ENCODE results near the gene MCF2L2. TPM values are rescaled to one million over a fixed set of nuclear protein-coding genes. Genes with fewer than 3 reads are reported as not detected.
A peak's percentile ranks its signal among the peaks of the same experiment; 100 is the strongest.

The MCF2L2 gene
- total and polyA plus RNA-seq, 2 donors from 2014 or later: 0.32 to 1.7 TPM

DNA sequence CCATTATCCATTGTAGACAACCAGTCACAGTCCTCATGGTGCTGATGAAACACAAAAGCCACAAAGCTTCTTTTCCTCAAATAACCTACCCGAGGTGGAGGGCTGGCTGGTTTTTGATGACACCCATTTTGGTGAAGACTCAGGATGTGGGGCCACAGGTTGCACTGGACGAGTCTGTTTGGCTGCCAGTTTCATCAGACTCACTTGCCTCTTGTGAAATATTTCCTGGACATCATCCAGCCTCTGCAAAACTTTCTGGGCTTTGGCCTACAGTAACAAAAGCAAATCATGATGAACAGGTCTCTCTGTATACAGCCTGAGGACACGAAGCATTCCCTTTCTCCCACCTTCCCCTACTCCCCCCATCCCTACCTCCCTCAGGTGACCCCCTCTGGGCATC, 133.2 kb downstream of the MCF2L2 start:
- TF ChIP-seq, protein P1, sequence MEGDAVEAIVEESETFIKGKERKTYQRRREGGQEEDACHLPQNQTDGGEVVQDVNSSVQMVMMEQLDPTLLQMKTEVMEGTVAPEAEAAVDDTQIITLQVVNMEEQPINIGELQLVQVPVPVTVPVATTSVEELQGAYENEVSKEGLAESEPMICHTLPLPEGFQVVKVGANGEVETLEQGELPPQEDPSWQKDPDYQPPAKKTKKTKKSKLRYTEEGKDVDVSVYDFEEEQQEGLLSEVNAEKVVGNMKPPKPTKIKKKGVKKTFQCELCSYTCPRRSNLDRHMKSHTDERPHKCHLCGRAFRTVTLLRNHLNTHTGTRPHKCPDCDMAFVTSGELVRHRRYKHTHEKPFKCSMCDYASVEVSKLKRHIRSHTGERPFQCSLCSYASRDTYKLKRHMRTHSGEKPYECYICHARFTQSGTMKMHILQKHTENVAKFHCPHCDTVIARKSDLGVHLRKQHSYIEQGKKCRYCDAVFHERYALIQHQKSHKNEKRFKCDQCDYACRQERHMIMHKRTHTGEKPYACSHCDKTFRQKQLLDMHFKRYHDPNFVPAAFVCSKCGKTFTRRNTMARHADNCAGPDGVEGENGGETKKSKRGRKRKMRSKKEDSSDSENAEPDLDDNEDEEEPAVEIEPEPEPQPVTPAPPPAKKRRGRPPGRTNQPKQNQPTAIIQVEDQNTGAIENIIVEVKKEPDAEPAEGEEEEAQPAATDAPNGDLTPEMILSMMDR (IDR thresholded peaks at IDR 0.05; ENCODE audit: borderline replicate concordance, extremely low read depth, insufficient read depth): no peak
- H3K4me1 ChIP-seq (ENCODE audit: control insufficient read depth in 2 of 3, insufficient read depth in 2 of 3, low read depth in 1 of 3, low read length in 3 of 3): no peaks in the 10 kb centered on the region
- no peaks in the 10 kb centered on the region for H3K27me3 ChIP-seq (ENCODE audit: control insufficient read depth, insufficient read depth, low read length)
- no peak overlapping the region for H3K27ac ChIP-seq (ENCODE audit: low read depth in 2 of 2, low read length in 2 of 2)
- DNase-seq: no peak
- H3K4me3 ChIP-seq (ENCODE audit: low read length in 3 of 3): no peak overlapping the region
- H3K9me3 ChIP-seq (ENCODE audit: control insufficient read depth in 2 of 3, insufficient read depth in 1 of 3, low read length in 3 of 3): no peaks in the 10 kb centered on the region
- no peak for FAIRE-seq
- no peak overlapping the region for H3K9ac ChIP-seq (ENCODE audit: low read length in 3 of 3)
- H3K36me3 ChIP-seq (ENCODE audit: control insufficient read depth in 2 of 3, insufficient read depth in 3 of 3, low read length in 3 of 3): no peaks in the 10 kb centered on the region
- intact Hi-C loops (cut with DNase I): no loop called here

DNA sequence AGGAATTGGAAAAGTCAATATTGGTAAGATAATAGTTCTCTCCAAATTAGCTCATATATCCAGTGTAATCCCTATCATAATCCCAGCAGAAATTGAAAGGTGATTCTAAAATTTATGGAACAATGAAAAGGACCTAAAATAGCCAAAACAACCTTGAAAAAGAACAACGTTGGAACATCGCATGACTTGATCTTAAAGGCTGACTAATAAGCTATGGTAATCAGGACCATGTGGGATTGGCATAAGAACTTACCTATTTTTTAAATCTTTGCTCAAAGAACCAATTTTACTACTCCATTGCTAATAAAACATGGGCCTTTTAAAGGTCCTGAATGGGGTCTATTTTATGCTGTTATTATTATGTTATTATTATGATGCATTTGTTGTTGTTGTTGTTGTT, 134.5 kb downstream of the MCF2L2 start:
- Histone ChIP-seq H3K4me3 (ENCODE audit: low read length in 3 of 3) (no peak overlapping the region), H3K36me3 (ENCODE audit: control insufficient read depth in 2 of 3, insufficient read depth in 3 of 3, low read length in 3 of 3) (no peaks in the 10 kb centered on the region), H3K9me3 (ENCODE audit: control insufficient read depth in 2 of 3, insufficient read depth in 1 of 3, low read length in 3 of 3) (no peaks in the 10 kb centered on the region), H3K27ac (ENCODE audit: low read depth in 2 of 2, low read length in 2 of 2) (no peak overlapping the region), H3K4me1 (ENCODE audit: control insufficient read depth in 2 of 3, insufficient read depth in 2 of 3, low read depth in 1 of 3, low read length in 3 of 3) (no peaks in the 10 kb centered on the region), H3K27me3 (ENCODE audit: control insufficient read depth, insufficient read depth, low read length) (no peaks in the 10 kb centered on the region), H3K9ac (ENCODE audit: low read length in 3 of 3) (no peak overlapping the region)
- intact Hi-C loops (cut with DNase I): no loop called here
- TF ChIP-seq, protein P1 (IDR thresholded peaks at IDR 0.05; ENCODE audit: borderline replicate concordance, extremely low read depth, insufficient read depth): no peak
- no peak for DNase-seq
- no peak for FAIRE-seq

DNA sequence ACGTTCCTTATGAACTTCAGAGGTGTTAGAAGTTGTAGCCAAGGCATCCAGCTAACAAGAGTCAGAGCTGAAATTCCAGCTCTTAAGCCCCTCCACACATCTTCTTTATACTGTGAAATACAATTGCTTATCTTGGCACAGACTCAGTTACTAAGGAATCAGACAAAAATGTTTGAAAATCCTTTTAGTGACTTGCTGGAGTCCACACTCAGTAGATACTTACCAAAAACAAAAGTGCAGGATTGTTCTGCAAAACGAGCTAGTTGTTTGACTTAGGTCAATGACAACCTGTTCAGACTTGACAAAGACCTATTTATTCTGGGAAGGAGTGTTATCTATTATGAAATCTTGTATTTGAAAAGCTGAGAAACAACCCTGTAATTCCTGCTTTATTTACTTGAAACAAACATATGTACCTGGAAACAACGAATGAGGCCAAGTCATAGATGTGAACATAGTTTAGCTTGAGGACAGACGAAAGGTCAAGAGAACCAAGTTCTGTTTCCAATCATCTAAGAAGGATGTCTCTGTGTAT, 136.9 kb downstream of the MCF2L2 start:
- H3K9ac ChIP-seq (ENCODE audit: low read length in 3 of 3): no peak overlapping the region
- TF ChIP-seq, protein P1 (IDR thresholded peaks at IDR 0.05; ENCODE audit: borderline replicate concordance, extremely low read depth, insufficient read depth): no peak
- no peaks in the 10 kb centered on the region for H3K9me3 ChIP-seq (ENCODE audit: control insufficient read depth in 2 of 3, insufficient read depth in 1 of 3, low read length in 3 of 3)
- no peaks in the 10 kb centered on the region for H3K4me1 ChIP-seq (ENCODE audit: control insufficient read depth in 2 of 3, insufficient read depth in 2 of 3, low read depth in 1 of 3, low read length in 3 of 3)
- intact Hi-C loops (cut with DNase I): no loop called here
- H3K27ac ChIP-seq (ENCODE audit: low read depth in 2 of 2, low read length in 2 of 2): no peak overlapping the region
- FAIRE-seq: no peak
- peak in 2 of 5 donors; percentile 33 to 69 for DNase-seq
- no peaks in the 10 kb centered on the region for H3K27me3 ChIP-seq (ENCODE audit: control insufficient read depth, insufficient read depth, low read length)
- H3K36me3 ChIP-seq (ENCODE audit: control insufficient read depth in 2 of 3, insufficient read depth in 3 of 3, low read length in 3 of 3): no peaks in the 10 kb centered on the region
- H3K4me3 ChIP-seq (ENCODE audit: low read length in 3 of 3): no peak overlapping the region

DNA sequence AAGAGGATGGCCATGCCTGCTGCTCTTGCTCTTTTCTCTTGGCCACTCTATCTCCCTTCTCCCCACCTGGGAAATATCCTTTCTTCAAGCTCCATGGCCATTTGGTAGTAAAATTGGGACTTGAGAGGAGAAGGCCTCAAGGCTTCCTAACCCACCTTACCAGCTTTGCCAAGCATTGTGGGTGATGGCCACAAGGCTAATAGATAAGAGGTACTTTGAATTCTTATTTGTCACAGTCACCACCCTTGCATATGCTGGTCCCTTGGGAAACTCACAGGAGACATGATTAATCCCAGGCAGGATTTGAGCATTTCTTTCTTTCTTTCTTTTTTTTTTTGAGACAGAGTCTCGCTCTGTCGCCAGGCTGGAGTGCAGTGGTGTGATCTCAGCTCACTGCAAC, 138.2 kb downstream of the MCF2L2 start:
- no peak overlapping the region for H3K4me3 ChIP-seq (ENCODE audit: low read length in 3 of 3)
- TF ChIP-seq, protein P1 (IDR thresholded peaks at IDR 0.05; ENCODE audit: borderline replicate concordance, extremely low read depth, insufficient read depth): no peak
- peaks cover 0 to 2% (median 1%) of the 10 kb centered on the region in 3 donors for H3K4me1 ChIP-seq (ENCODE audit: control insufficient read depth in 2 of 3, insufficient read depth in 2 of 3, low read depth in 1 of 3, low read length in 3 of 3)
- DNase-seq: no peak
- intact Hi-C loops (cut with DNase I): no loop called here
- FAIRE-seq: no peak
- no peak overlapping the region for H3K27ac ChIP-seq (ENCODE audit: low read depth in 2 of 2, low read length in 2 of 2)
- H3K9ac ChIP-seq (ENCODE audit: low read length in 3 of 3): no peak overlapping the region
- no peaks in the 10 kb centered on the region for H3K36me3 ChIP-seq (ENCODE audit: control insufficient read depth in 2 of 3, insufficient read depth in 3 of 3, low read length in 3 of 3)
- no peaks in the 10 kb centered on the region for H3K9me3 ChIP-seq (ENCODE audit: control insufficient read depth in 2 of 3, insufficient read depth in 1 of 3, low read length in 3 of 3)
- H3K27me3 ChIP-seq (ENCODE audit: control insufficient read depth, insufficient read depth, low read length): no peaks in the 10 kb centered on the region

Measured in kidney (tissue), 14 donors.